AG10803 (cell line): Measurements from ENCODE around the gene STPG1.

Source experiments
- DNase-seq: peaks from one replicate; pipeline ENCODE4 v3.0.0; 2010; ENCODE audit warnings: low read depth
- H3K4me3 ChIP-seq: 2 replicates; pipeline ENCODE4 v1.5.1; 2011; ENCODE audit warnings: mild to moderate bottlenecking, low read length, control low read depth
- TF ChIP-seq, protein P1 (sequence below): conservative IDR thresholded peaks from 2 replicates; pipeline ENCODE4 v1.5.1; 2011; ENCODE audit warnings: mild to moderate bottlenecking, low read length, control low read depth, inconsistent platforms

The STPG1 gene

DNA sequence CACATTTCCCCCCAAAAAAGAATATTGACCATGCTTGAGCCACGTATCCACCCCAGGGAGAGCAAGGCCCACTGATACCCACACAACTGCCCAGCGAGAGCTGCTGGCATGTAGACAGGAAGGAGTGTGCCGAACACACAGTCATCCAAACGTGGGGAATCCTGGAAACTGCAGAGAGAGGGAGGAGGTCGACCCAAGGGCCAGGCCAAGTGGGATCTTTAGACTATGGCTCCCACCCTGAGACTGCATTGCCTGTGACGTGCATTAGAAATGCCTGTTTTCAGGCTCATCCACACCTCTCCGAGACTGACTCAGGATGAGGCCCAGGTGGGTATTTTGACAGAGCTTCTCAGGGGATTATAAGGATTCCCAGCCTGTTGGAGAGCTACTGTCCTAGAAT, 27.9 kb upstream of the STPG1 start:
- no peak for DNase-seq
- TF ChIP-seq, protein P1, sequence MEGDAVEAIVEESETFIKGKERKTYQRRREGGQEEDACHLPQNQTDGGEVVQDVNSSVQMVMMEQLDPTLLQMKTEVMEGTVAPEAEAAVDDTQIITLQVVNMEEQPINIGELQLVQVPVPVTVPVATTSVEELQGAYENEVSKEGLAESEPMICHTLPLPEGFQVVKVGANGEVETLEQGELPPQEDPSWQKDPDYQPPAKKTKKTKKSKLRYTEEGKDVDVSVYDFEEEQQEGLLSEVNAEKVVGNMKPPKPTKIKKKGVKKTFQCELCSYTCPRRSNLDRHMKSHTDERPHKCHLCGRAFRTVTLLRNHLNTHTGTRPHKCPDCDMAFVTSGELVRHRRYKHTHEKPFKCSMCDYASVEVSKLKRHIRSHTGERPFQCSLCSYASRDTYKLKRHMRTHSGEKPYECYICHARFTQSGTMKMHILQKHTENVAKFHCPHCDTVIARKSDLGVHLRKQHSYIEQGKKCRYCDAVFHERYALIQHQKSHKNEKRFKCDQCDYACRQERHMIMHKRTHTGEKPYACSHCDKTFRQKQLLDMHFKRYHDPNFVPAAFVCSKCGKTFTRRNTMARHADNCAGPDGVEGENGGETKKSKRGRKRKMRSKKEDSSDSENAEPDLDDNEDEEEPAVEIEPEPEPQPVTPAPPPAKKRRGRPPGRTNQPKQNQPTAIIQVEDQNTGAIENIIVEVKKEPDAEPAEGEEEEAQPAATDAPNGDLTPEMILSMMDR = no peak
- no peak overlapping the region for H3K4me3 ChIP-seq

DNA sequence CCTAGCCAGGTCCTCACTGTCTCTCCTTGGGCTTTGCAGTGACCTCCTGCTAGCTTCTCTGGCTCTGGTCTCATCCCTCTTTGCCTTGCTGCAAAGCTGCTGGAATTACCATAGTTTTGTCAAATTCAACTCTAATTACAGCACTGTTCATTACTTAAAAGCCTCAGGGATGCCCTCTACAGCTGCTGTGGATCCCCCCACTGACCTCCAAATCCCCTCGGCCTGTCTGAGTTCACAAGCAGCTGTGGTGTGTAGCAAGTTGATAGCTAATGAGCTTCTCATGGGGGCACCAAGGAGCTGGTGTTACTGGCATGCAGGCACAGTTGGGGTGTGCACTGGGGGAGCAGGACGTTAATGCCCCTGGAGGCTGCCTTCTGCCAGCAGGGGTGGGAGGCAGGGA, 26.9 kb upstream of the STPG1 start:
- TF ChIP-seq, protein P1 = no peak
- no peak overlapping the region for H3K4me3 ChIP-seq
- DNase-seq = no peak

DNA sequence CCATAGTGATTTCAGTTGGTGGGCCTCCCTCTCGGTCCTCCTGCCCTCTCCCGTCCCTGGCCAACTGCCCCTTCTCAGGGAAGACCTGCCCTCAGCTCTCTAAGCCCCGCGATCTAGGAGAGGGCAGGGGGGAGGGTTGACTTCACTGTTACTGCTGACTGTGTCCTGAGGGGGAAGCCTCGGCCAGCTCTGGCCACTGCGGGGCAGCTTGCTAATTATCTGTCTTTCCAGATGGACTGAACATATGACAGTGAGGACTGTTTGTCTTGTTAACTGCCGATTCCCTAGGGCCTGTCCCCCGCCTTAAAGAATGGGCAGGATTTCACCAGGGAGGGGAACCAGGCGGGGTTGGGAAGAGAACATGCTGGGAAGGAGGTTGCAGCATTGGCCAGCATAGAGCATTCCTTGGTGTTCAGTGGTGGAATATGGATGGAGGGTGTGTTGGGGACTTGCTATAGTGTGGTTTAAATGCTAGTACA, 24.9 kb upstream of the STPG1 start:
- TF ChIP-seq, protein P1 = no peak
- H3K4me3 ChIP-seq = no peak overlapping the region
- DNase-seq = peak; percentile 74

DNA sequence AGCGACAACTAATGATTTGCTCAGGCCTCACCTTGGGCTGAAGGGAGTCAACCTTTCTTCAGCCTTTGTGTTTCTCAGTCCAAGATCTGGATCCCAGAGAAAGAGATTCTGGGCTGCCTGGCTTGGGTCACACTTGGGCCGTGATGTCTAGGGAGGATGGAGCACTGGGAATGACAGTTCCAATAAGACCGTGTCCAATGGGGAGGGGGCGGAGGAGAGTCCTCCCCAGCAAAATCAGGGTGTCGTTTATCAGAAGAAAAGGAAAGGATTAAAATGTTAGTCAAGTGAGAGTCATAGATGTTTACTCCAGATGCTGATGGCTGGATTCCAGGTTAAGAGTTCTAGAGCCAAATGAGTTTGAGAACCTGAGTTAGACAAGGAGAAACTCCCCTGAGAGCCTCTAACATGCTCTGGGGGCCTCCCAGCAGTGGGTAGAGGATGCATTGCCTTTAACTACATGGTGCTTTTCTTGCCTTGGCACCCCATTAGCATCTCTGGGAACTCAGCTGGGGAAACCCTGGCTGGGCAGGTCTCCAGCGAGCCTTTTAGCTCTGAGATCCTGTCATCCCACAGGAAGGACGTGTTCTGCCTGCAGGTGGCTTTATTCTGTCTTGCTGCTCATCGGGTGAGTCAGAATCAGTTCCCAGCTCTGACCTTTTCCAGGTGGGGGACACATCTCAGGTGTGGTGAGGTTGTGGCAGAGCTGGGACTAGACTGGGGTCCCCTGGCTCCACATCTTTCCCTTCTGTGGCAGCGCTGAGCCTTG, 24.2 kb upstream of the STPG1 start:
- DNase-seq = peak; percentile 56
- TF ChIP-seq, protein P1 = no peak
- no peak overlapping the region for H3K4me3 ChIP-seq

DNA sequence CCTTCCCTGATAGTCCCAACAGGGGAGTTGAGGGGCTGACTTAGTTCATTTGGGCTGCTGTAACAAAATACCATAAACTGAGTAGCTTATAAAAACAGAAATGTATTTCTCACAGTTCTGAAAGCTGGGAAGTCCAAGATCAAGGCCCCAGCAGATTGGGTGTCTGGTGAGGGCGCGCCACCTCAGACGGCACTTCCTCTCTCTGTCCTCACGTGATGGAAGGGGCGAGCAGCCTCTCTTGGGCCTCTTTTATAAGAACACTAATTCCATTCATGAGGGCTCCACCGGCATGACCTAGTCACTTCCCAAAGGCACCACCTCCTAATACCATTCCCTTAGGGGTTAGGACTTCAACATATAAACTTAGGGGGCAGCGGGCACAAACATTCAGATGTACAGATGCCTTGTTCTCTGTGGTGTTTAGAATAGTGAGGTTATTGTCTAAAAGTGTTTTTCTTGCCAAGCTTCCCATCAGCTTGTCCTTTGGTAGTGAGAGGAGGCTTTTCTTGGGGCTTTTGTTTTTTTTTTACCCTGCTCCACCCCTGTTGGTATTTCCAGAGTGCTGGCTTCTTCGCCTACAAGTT, 22.3 kb upstream of the STPG1 start:
- TF ChIP-seq, protein P1 = no peak
- H3K4me3 ChIP-seq = no peak overlapping the region
- DNase-seq = no peak

DNA sequence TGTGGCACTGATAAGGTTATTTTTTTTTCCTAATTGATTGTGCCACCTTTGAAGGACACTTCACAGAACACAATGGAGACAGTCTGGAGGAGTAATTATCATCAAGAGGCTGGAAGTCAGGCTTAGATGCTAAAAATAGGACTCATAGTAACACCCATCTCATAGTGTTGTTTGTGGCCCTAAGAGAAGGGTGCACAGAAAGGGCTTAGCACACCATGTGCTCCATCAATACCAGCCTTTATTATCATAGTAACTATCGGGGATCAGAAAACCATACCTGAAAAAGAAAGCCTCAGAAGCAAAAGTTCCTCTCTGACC, 13.9 kb upstream of the STPG1 start:
- TF ChIP-seq, protein P1 = no peak
- no peak overlapping the region for H3K4me3 ChIP-seq
- no peak for DNase-seq
